Ovary (tissue), 9 donors: Measurements from ENCODE around the gene CARD9. TPM values are rescaled to one million over a fixed set of nuclear protein-coding genes. Genes with fewer than 3 reads are reported as not detected.

Source experiments
- DNase-seq, 5 donors: peaks; one replicate each; pipeline ENCODE4 v3.0.0-alpha.2; 2019 to 2020
- H3K27ac ChIP-seq, 2 donors: fragments of 200-600 bp; one replicate each; pipeline versions ENCODE4 v1.5.1 to v1.8.0; 2019 to 2022
- H3K27me3 ChIP-seq: fragments of 200-600 bp; one replicate; pipeline ENCODE4 v1.8.0; 2022
- H3K36me3 ChIP-seq: fragments of 200-600 bp; sonication (generic); one replicate; pipeline ENCODE4 v1.5.1; 2019
- H3K4me1 ChIP-seq: one replicate; pipeline ENCODE4 v1.8.1; 2013; ENCODE audit warnings: mild to moderate bottlenecking, moderate library complexity; ENCODE audit not compliant: insufficient read depth
- H3K4me3 ChIP-seq: fragments of 200-600 bp; sonication (generic); one replicate; pipeline ENCODE4 v1.5.1; 2017
- H3K9me3 ChIP-seq, 2 donors: fragments of 200-600 bp in 1 of 2; sonication (generic) in 1 of 2; one replicate each; pipeline versions ENCODE4 v1.5.1 to v1.8.1; 2013 to 2019; ENCODE audit warnings: mild to moderate bottlenecking in 1 of 2, moderate library complexity in 1 of 2
- CTCF ChIP-seq, 3 donors: fragments of 450-650 bp in 2 of 3; fragments of 200-600 bp in 1 of 3; IDR thresholded peaks; one replicate each; pipeline versions ENCODE4 v1.5.1 to v1.8.0; 2016 to 2022; ENCODE audit warnings: antibody characterized with exemption in 3 of 3, mild to moderate bottlenecking in 1 of 3
- EP300 ChIP-seq: sonication (generic); formaldehyde crosslinking; IDR thresholded peaks from one replicate; pipeline ENCODE4 v1.6.1; 2017; ENCODE audit warnings: antibody characterized with exemption
- POLR2A ChIP-seq: fragments of 450-650 bp; IDR thresholded peaks from one replicate; pipeline ENCODE4 v1.6.1; 2017; ENCODE audit warnings: antibody characterized with exemption, mild to moderate bottlenecking, moderate library complexity
- WGBS, 3 donors: extraction: QIAGEN DNeasy Blood & Tissue Kit in 1 of 3; methylation state at CpG; one replicate each; pipeline versions ENCODE4 v1.1.5 to v1.1.7; 2013 to 2017; 5-methylcytosine and 5-hydroxymethylcytosine counted together
- intact Hi-C, 4 donors: fragments of 100-400 bp; cut with DNase I; formaldehyde crosslinking; loops; one replicate each; pipeline versions ENCODE4 v1.11.0 to v1.15.1; 2022 to 2023
- polyA plus RNA-seq, 2 donors: library from polyadenylated mRNA; stranded (reverse); fragments of 200-250 nt in 1 of 2; fragments of 350-450 nt in 1 of 2; fragmentation: Illumina TruSeq in 1 of 2; extraction: RNeasy Lipid Tissue Mini Kit (QIAGEN cat#74804) in 1 of 2; gene quantifications; one replicate each; pipeline ENCODE4 v1.2.3, GENCODE V29; 2013 to 2014
- total RNA-seq, 7 donors: library from RNA; depleted of rRNA in 2 of 7; stranded (reverse); fragments of >200 nt in 2 of 7; fragmentation: NEBNext Ultra II Directional in 3 of 7; extraction: Animal tissue kit (Norgen Biotek cat#: 25700) in 3 of 7; gene quantifications; one replicate each; pipeline versions ENCODE4 v1.1.0 to v1.2.4, GENCODE V29; 2016 to 2023
- donor health status: DM: no; HTN: no; CAD: no; lungs with moderate emphysema.
- donor health status: DM: no; HTN: no; CAD: no.
- donor health status: Bipolar disorder and iron deficiency.
- donor health status: DM: yes; HTN: yes; CAD: no.
- donor health status: DM: no; HTN: no; CAD: no.
- donor health status: DM: yes; HTN: yes; CAD: no.

Gene CARD9
- total and polyA plus RNA-seq, 9 donors = 0.48 to 3.5 (median 1.1) TPM; not detected in 1

- intact Hi-C loops = loop anchor here in 1 of 4 donors (5.0 kb wide), 1 partner anchor 90 kb away; no protein-coding TSS in a partner anchor
- Histone ChIP-seq H3K27me3 (no peaks in the 10 kb centered on the region), H3K9me3 (no peaks in the 10 kb centered on the region), H3K27ac (no peak overlapping the region), H3K4me1 (peaks cover 13% of the 10 kb centered on the region), H3K36me3 (no peaks in the 10 kb centered on the region), H3K4me3 (no peak overlapping the region)
- 48 to 52% (median 51%) methylated on average over 13 of the region's 13 CpGs for WGBS, 3 donors
- no peak for DNase-seq
- no peak for TF ChIP-seq EP300
- TF ChIP-seq CTCF (IDR thresholded peaks at IDR 0.05) = no peak
- no peak for TF ChIP-seq POLR2A
These were observed 28.6 kb upstream of the CARD9 start for GRCh38 chr9:136402067-136402466.

GRCh38 chr9:136401173-136401922 is 27.9 kb upstream of the CARD9 start:
- Histone ChIP-seq H3K27me3 (no peaks in the 10 kb centered on the region), H3K27ac (no peak overlapping the region), H3K4me1 (peaks cover 13% of the 10 kb centered on the region), H3K4me3 (no peak overlapping the region), H3K9me3 (no peaks in the 10 kb centered on the region), H3K36me3 (no peaks in the 10 kb centered on the region)
- no peak for DNase-seq
- TF ChIP-seq CTCF (IDR thresholded peaks at IDR 0.05) (no peak), POLR2A (no peak), EP300 (no peak)
- intact Hi-C loops = loop anchor here in 2 of 4 donors (2.0 to 5.0 kb wide), 2 partner anchors 89 to 91 kb away; no protein-coding TSS in a partner anchor
- WGBS, 3 donors = 85 to 89% (median 88%) methylated on average over 18 of the region's 18 CpGs

- H3K4me1 ChIP-seq = peaks cover 13% of the 10 kb centered on the region
- intact Hi-C loops = loop anchor here in 2 of 4 donors (2.0 to 5.0 kb wide), 2 partner anchors 88 to 89 kb away; no protein-coding TSS in a partner anchor
- no peaks in the 10 kb centered on the region for H3K27me3 ChIP-seq
- TF ChIP-seq POLR2A = no peak
- peak; percentile 90 to 96 (median 92) for TF ChIP-seq CTCF (IDR thresholded peaks at IDR 0.05)
- no peaks in the 10 kb centered on the region for H3K9me3 ChIP-seq
- H3K4me3 ChIP-seq = peak within 1 kb of the TSS; percentile 89
- no peaks in the 10 kb centered on the region for H3K36me3 ChIP-seq
- 3 to 17% (median 3%) methylated on average over 22 to 71 of the region's 71 CpGs for WGBS, 3 donors
- peak; percentile 78 to 92 (median 86) for DNase-seq
- no peak within 1 kb of the TSS for H3K27ac ChIP-seq
These were observed 26.8 kb upstream of the CARD9 start, which contains the start of gene SNAPC4 for GRCh38 chr9:136400038-136400834. Gene SNAPC4 (minus strand): TSS chr9:136400170. CDS start chr9:136398428, 1,742 bp downstream.
